NCI-H128 (cell line): ENCODE measurements around the gene RMND1.

Experiments
- DNase-seq: peaks from one replicate; lab custom pipeline; 2025; ENCODE audit not compliant: unreplicated experiment; lab: John Stamatoyannopoulos, UW

The RMND1 gene, protein sequence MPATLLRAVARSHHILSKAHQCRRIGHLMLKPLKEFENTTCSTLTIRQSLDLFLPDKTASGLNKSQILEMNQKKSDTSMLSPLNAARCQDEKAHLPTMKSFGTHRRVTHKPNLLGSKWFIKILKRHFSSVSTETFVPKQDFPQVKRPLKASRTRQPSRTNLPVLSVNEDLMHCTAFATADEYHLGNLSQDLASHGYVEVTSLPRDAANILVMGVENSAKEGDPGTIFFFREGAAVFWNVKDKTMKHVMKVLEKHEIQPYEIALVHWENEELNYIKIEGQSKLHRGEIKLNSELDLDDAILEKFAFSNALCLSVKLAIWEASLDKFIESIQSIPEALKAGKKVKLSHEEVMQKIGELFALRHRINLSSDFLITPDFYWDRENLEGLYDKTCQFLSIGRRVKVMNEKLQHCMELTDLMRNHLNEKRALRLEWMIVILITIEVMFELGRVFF

GRCh38 chr6:151451950-151452749, at the start of gene RMND1:
Gene RMND1, minus strand, starts transcription at chr6:151452126. Its CDS starts 6,315 bp downstream, at chr6:151445811.
- DNase-seq, result peak; percentile 99

- DNase-seq, result no peak
Measured at GRCh38 chr6:151499551-151499950, 47.6 kb upstream of the RMND1 start.

DNA sequence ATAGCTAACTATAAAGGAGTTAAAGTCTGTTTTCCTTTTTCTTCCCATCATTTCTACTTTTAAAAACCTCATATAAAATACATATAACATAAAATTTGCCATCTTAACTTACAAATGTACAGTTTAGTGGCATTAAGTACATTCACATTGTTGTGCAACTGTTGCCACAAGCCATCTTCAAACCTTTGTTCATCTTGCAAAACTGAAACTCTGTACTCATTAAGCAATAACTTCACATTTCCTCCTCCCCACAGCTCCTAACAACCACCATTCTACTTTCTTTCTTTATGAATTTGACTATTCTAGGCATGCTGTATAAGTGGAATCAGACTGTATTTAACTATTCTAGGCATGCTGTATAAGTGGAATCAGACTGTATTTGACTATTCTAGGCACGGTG, 46.4 kb upstream of the RMND1 start:
- no peak for DNase-seq

GRCh38 chr6:151497905-151498304, 46.0 kb upstream of the RMND1 start:
- DNase-seq, result no peak

DNA sequence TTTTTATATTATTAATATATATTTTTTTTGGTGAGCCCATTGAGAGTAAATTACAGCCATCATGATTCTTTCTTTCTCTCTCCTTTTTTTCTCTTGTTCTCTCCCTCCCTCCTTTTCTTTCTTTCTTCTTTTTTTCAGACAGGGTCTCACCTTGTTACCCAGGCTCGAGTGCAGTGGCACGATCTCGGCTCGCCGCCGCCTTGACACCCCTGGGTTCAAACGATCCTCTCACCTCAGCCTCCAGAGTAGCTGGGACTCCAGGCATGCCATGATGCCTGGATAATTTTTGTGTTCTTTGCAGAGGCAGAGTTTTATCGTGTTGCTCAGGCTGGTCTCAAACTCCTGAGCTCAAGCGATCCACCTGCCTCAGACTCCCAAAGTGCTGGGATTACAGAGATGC, 43.5 kb upstream of the RMND1 start:
- no peak for DNase-seq

GRCh38 chr6:151494936-151495320, 43.0 kb upstream of the RMND1 start:
- no peak for DNase-seq

DNA sequence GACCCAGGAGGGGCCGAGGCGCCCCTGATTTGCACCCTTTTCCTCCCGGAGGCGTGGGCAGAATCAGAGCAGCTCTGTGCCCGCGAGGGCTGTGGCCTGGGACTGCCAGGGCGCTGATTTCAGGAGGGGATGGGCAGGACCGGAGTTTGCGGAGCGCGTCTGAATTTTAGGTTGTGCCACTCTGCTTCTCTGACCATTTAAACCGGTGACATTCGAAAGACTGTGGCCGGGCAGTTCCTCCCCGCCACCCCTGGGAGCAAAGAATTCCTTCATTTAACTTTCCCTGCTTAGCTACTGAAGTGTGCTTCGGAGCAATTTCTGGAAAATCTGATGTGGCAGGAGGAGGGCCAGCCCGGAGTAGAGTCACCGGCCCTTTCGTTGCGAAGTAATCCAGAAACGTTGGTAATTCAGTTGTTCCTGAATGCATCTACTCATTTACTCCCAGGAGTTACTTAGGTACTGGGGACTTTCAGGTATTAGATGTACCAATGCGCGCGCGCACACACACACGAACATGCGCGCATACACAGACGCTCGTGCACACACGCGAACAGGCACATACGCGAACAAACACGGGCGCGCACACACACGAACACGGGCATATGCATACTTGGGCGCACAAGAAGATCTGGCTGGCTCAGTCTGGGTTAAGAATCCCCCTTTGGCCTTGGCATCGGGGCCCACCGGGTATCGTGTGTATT, 42.5 kb upstream of the RMND1 start:
- DNase-seq, result no peak

DNA sequence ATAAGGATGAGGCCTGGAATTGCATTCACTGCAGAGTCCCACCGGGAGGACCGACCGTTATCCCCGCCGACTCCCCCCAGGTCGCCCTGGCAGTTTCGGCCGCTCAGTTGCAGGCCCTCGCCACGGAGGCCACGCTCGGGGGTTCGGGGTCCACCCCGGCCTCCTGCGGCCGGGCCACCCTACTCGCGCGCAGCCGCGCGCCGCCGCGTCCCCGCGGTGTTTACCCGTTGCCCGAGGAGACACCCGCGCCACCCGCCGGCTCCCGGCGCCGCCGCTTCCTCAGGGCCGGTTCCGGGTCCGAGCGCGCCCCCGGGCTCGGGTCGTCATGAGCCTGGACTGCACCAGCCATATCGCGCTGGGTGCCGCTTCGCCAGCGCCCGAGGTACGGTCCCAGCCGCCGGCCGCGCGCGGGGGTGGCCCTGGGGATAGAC, 41.9 kb upstream of the RMND1 start, which contains the start of gene CCDC170:
Gene CCDC170, plus strand, starts transcription at position 214 of the 431 bp plus-strand sequence. Its CDS starts 112 bp downstream, at position 326.
- no peak for DNase-seq

DNA sequence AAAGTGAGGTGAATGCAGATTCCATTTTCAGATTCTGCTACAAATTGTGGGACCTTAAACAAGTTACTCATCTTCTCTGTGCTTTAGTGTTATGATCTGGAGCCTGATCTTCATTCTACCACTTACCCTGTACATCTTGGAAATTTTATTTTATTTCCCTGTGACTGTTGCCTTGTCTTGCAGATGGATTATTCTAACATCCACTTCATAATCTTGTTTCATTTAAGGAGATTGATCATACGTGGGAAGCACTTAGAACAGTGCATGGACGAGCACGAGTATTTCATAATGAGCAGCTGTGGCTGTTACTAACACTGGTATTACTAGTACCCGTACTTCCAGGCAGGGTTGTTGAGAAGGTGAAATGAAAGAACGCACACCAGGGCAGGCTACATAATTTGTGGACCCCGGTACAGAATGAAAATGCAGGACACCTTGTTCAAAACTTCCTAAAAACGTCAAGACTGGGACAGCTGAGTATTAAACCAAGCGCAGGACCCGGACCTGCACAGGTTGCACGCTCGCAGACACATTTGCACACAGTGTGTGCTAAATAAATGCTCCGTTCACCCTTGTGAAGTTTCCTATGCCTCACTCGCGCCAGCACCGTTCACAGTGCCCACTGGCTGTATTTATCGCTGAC, 41.4 kb upstream of the RMND1 start:
- DNase-seq, result no peak

- DNase-seq, result no peak
Measured at GRCh38 chr6:151490996-151491395, 39.1 kb upstream of the RMND1 start.

GRCh38 chr6:151488226-151488625, 36.3 kb upstream of the RMND1 start:
- DNase-seq, result no peak

DNA sequence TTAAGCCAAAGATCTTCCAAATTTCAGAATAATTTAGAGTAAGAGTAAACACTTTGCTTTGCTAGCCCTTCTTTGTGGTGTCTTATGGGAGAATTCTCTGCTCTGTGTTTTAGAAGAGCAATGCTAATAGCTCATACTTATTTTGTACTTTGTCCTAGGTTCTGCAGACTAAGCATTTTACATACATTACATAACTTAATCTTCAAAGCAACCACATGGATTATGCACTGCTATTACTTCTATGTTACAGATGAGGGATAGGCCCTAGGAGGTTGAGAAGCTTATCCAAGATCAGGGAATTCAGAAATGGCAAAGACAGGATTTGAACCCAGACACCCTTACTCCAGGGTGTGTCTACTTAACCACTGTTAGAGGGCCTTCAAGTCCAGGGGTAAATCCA, 32.1 kb upstream of the RMND1 start:
- no peak for DNase-seq

GRCh38 chr6:151482290-151482689, 30.4 kb upstream of the RMND1 start:
- no peak for DNase-seq

DNA sequence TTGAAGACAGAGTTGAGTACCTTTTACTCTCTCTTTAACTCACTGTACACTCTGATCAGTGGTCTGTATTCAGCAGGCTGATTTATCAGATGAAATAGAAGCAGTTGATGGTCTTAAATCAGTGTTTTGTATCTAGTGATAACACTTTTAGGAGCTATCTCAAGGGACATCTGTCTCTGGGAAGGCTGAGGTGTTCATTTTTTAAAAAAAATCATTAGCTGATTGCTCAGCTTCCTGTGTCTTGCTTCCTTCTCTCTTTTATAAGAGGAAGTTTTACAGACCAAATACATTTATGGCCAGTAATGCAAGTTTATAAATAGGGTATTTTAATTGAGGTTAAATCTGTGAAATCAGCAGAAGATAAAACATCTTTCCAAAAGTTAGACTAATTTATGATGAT, 29.9 kb upstream of the RMND1 start:
- no peak for DNase-seq

DNA sequence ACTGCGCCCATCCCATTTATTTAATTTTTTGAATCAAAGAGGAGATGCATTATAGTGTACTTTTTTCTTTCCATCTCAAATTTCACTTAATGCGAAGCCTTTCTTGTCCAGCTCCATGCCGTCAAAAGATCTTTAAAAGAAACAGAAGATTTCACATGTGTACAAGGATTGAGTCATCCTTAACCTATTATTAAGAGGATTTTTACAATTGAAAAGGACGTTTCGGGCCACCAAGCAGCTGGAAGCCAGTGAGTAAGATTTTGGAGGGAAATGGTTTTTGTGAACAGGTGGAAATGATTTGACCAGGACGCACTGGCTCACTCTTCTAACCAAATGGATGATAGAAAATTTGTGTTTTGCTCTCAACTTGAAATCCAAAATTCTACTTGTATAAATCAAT, 26.7 kb upstream of the RMND1 start:
- DNase-seq, result no peak

DNA sequence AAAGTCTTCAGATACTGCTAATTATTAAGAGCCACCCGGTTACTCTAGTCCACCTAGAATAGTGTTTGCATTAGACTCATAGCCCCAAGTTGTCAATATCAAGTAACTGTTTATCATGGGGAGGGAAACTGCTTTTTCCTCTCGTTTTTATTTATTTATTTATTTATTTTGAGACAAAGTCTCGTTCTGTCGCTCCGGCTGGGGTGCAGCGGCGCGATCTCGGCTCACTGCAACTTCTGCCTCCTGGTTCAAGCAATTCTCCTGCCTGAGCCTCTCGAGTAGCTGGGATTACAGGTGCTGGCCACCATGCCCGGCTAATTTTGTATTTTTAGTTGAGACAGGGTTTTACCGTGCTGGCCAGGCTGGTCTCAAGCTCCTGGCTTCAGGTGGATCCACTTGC, 25.8 kb upstream of the RMND1 start:
- DNase-seq, result no peak

DNA sequence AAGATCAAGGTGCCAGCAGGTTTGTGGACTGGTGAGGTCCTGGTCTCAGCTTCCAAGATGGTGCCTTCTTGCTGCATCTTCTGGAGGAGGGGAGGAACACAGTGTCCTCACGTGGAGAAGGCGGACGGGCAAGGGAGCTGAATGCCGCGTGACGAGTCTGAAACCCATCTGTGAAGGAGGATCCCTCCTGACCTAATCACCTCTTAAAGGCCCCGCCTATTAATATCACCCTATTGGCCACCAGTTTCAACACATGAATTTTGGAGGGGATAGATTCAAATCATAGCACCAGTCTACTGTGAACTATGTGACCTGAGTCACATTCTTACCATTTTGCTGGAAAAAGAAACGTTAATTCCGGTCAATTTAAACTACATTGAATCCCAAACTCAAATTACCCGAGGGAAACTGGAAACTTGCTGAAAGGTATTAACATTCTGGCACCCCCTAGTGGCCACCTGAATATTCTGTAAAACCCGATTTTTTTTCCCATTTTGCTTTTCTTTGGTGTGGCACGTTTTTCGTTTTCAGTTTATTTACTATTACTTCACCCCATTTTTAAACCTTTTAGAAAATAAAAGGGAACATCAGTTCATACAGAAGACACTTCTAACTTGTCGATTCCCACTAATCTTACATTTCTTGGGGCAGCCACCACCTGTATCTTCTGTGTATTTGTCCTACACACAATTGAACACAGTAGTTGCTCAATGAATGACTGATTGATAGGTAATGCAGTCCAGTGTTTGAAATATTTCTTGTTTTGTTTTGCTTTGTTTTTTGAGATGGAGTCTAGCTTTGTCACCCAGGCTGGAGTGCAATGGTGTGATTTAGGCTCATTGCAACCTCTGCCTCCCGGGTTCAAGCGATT, 24.0 kb upstream of the RMND1 start:
- DNase-seq, result no peak

DNA sequence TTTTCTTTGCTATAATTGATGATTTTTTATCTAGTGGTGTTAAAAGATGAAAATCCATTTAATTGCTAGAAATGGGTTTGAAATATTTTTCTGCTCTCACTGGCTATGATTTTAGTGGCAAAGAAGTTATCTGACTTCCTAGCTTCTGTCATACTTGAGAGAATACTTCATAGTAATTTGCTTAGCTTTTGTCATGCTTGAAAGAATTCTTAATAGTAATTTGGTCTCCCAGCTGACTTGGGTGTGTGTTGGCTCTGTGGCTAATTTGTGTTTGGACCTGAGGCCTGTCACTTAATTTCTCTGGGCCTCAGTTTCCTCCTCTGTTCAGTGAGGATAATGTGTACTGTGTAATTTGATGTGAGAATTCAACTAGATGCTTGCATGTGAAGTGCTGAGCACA, 12.8 kb upstream of the RMND1 start:
- DNase-seq, result no peak

DNA sequence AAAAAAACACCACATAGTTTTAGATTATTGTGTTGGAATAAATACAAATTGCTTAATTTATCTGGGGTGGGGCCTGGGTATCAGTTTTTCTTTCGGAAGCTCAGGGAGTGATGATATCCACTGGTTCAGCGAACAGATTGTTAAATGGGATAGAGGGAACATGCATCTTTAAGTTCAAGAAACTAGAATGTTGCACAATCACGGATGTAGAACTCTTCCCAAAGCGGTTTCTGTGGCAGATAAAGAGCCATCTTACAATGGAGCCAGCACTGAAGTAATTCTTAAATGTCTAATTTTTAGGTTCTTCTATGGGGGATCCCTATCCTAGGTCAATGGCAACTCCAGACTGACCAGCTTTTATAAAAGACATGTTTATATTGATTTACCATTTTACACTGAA, 9.7 kb upstream of the RMND1 start:
- DNase-seq, result no peak
